GM12875 (cell line): Measurements from ENCODE around the gene LRP1B.
"Not testable (repeated sequence)": the region's sequence is repeated elsewhere in the genome, so short reads cannot be mapped to it uniquely, and the experiment has no call there.

ENCODE experiments used
- H3K4me3 ChIP-seq: one replicate; pipeline ENCODE4 v1.5.1; 2011; ENCODE audit warnings: low read depth, low read length, control low read depth
- TF ChIP-seq, protein P1 (sequence below): IDR thresholded peaks from 2 replicates; pipeline ENCODE4 v1.5.1; 2011; ENCODE audit warnings: low read depth, mild to moderate bottlenecking, control low read depth, inconsistent platforms, low read length, moderate library complexity, borderline replicate concordance; ENCODE audit not compliant: insufficient read depth

Gene LRP1B

GRCh38 chr2:140417504-140417903 lies 1713.3 kb downstream of the LRP1B start:
- TF ChIP-seq, protein P1, sequence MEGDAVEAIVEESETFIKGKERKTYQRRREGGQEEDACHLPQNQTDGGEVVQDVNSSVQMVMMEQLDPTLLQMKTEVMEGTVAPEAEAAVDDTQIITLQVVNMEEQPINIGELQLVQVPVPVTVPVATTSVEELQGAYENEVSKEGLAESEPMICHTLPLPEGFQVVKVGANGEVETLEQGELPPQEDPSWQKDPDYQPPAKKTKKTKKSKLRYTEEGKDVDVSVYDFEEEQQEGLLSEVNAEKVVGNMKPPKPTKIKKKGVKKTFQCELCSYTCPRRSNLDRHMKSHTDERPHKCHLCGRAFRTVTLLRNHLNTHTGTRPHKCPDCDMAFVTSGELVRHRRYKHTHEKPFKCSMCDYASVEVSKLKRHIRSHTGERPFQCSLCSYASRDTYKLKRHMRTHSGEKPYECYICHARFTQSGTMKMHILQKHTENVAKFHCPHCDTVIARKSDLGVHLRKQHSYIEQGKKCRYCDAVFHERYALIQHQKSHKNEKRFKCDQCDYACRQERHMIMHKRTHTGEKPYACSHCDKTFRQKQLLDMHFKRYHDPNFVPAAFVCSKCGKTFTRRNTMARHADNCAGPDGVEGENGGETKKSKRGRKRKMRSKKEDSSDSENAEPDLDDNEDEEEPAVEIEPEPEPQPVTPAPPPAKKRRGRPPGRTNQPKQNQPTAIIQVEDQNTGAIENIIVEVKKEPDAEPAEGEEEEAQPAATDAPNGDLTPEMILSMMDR: no peak

GRCh38 chr2:140416577-140416976 lies 1714.2 kb downstream of the LRP1B start:
- no peak overlapping the region for H3K4me3 ChIP-seq
- TF ChIP-seq, protein P1: no peak

More at GRCh38 chr2:140417504-140417903, 1713.3 kb downstream of the LRP1B start:
- no peak overlapping the region for H3K4me3 ChIP-seq

DNA sequence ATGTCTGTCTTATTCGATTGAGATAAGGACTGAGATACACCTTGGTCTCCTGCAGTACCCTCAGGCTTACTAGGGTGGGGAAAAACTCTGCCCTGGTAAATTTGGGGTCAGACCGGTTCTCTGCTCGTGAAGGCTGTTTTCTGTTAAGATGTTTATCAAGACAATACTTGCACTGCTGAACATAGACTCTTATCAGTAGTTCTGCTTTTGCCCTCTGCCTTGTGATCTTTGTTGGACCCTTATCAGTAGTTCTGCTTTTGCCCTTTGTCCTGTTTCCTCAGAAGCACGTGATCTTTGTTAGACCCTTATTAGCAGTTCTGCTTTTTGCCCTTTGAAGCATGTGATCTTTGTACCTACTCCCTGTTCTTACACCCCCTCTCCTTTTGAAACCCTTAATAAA lies 1715.8 kb downstream of the LRP1B start:
- not testable (repeated sequence) for H3K4me3 ChIP-seq

DNA sequence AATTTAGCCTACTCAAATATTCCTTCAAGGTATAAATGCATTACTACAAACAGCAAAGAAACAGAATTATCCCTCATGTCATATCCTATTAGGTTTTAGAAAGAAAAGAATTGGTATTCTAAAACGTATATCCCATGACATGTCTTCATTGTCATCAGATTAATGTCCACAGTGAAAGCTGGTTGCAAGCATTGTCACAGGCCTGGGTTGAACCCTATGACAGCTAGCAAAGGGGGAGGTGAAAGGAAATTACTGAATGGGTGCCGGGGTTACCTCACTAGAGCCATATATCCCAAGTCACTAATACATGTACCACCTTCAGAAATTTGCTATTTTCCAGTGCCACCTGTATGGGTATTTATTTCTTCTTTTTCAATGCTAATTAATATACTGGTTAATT lies 1720.1 kb downstream of the LRP1B start:
- TF ChIP-seq, protein P1: no peak
- no peak overlapping the region for H3K4me3 ChIP-seq

DNA sequence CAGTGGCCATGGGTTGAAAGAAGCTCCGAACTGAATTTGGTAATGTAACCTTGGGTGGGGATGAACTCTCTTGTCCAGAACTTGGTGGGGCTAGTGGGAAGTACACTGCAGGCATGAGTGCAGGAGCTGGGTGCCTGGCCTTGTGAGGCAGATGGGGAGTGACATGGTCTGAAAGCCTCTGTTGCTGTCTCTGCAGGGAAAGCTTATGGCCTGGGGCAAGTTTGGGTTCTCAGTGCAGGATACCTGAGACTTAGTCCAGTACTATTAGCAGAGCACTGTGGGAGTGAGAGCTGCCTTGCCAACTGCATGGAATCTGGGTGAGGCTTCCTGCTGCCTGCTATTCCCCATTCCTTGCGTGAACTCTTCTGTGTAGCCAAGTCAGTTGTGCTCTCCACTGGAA lies 1729.8 kb downstream of the LRP1B start:
- TF ChIP-seq, protein P1: no peak
- H3K4me3 ChIP-seq: no peak overlapping the region

GRCh38 chr2:140392824-140393223 lies 1738.0 kb downstream of the LRP1B start:
- TF ChIP-seq, protein P1: no peak
- no peak overlapping the region for H3K4me3 ChIP-seq

GRCh38 chr2:140384946-140385345 lies 1745.9 kb downstream of the LRP1B start:
- TF ChIP-seq, protein P1: no peak

GRCh38 chr2:140383781-140384180 lies 1747.0 kb downstream of the LRP1B start:
- no peak overlapping the region for H3K4me3 ChIP-seq
- TF ChIP-seq, protein P1: no peak

More at GRCh38 chr2:140384946-140385345, 1745.9 kb downstream of the LRP1B start:
- H3K4me3 ChIP-seq: no peak overlapping the region
